Measurements from ENCODE around the gene NFIA. TPM values are rescaled to one million over a fixed set of nuclear protein-coding genes. Genes with fewer than 3 reads are reported as not detected.

NFIA gene
- total and polyA plus RNA-seq, 2 donors = 18.1 to 105 TPM

DNA sequence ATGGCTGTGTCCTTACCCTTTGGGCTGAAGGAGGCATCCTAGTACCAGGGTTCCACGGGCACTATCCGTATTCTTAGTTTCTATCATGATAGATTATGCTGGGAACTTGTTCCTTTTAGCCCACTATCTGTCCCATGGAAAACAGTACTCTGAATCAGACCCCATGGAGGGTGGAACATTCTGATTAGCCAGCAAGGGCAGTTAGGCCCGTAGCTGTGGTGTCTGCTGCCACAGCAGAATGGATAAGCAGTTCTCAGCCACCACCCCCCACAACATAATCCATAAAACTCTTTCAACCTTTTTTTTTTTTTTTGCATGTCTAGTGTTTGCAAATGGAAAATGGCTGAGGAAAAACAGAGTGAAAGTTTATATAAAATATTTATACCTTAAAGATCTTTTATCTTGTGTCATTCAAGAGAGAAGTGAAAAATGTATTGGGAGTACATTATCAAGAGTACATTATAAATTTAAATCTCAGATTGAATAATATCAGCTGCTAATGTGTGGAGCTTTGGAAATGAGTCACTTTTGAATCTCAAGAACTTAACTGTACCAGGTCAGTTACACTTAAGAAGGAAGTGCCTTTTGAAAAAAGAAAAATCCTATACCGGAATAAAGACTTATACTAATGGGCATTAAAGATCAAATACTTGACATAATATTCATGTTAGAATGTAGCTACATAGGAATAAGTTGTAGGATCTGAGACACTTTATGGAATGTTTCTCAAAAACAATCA is 80.3 kb downstream of the NFIA start:
- no peak for DNase-seq (ENCODE audit: extremely low spot score)
- Histone ChIP-seq H3K36me3 (ENCODE audit: insufficient read depth) (no peaks in the 10 kb centered on the region), H3K4me1 (ENCODE audit: insufficient read depth) (no peaks in the 10 kb centered on the region), H3K27ac (ENCODE audit: low read depth) (no peak overlapping the region), H3K4me3 (ENCODE audit: low read depth, low read length) (no peak overlapping the region)
- WGBS = 85% methylated on average over 4 of the region's 4 CpGs

DNA sequence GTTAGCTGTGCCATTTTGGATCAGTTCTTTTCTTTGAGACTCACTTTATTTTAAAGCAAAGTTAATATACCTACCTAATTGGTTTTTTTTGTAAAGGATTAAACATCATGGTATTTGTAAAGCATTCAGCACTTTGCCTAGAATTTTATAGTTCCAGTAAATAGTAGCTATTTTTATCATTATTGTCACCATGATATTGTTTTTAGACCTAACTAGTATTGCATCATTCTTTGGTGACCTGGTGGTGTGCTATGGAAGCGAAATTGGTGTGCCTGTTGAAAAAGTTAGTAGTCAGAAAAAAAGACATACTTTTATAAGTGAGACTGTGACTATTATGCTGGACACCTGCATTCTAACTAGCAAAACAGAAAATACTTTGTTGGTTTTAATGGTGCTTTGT is 81.0 kb downstream of the NFIA start:
- H3K27ac ChIP-seq (ENCODE audit: low read depth) = no peak overlapping the region
- no peak for DNase-seq (ENCODE audit: extremely low spot score)
- H3K4me1 ChIP-seq (ENCODE audit: insufficient read depth) = no peaks in the 10 kb centered on the region
- H3K4me3 ChIP-seq (ENCODE audit: low read depth, low read length) = no peak overlapping the region
- 99% methylated on average over 1 of the region's 1 CpG for WGBS
- H3K36me3 ChIP-seq (ENCODE audit: insufficient read depth) = no peaks in the 10 kb centered on the region

DNA sequence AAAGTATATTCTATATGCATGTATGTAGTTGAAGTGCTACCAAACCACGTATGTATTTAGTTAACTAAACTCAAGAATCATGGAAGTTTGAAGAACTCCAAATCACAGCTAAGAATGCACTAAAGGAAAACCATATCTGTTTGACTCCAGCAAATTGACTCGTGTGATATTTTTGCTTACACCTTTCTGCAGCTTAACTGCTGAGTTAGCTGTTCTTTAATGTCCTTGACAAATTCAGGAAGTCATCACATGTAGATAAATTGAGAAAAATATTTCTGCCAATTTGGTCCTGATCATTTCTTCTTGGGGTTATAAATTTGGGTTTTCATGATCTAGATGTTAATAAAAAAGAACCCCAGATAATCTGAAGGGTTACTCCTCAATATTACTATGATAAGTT is 83.0 kb downstream of the NFIA start:
- no peaks in the 10 kb centered on the region for H3K4me1 ChIP-seq (ENCODE audit: insufficient read depth)
- no peak overlapping the region for H3K4me3 ChIP-seq (ENCODE audit: low read depth, low read length)
- no peaks in the 10 kb centered on the region for H3K36me3 ChIP-seq (ENCODE audit: insufficient read depth)
- H3K27ac ChIP-seq (ENCODE audit: low read depth) = no peak overlapping the region
- no peak for DNase-seq (ENCODE audit: extremely low spot score)
- WGBS = 87% methylated on average over 2 of the region's 2 CpGs

DNA sequence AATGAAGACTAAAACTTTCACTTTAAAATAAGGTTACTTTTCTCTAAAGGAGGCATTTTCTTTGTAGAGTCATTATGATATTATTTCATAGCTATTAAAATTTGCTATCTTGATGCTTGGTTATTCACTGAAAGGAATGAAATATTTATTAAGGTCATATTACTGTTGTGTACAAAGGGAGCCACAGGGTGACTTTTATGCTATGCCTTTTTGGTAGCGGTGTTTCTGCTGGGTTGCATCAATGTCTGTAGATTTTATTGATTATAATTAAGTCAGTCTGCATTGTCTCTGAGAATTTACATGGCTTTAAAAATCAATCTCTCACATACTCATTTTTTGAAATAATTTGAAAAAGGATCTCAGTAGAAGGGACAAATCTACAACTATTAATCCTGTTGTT is 84.9 kb downstream of the NFIA start:
- Histone ChIP-seq H3K36me3 (ENCODE audit: insufficient read depth) (no peaks in the 10 kb centered on the region), H3K4me3 (ENCODE audit: low read depth, low read length) (no peak overlapping the region), H3K27ac (ENCODE audit: low read depth) (no peak overlapping the region), H3K4me1 (ENCODE audit: insufficient read depth) (no peaks in the 10 kb centered on the region)
- no peak for DNase-seq (ENCODE audit: extremely low spot score)
- 86% methylated on average over 1 of the region's 1 CpG for WGBS

DNA sequence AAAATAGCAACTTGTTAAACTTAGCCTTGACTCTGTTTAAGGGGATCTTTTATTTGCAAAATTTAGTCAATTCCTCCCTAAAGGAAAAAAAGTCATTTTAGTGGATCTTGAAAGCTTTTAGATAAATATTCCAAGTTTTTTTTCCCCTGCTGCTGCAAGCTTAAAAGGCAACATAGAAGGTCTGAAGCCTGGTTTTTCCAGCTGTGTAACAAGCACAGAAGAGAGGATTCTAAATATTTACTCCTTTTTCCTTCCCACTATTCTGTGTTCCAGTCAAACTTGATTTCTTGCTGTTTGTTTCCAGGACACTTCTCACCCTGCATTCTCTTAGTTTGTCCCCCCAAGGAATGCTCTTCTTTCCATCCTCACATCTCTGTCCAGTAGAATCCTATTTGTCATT is 86.7 kb downstream of the NFIA start:
- H3K27ac ChIP-seq (ENCODE audit: low read depth) = no peak overlapping the region
- H3K4me1 ChIP-seq (ENCODE audit: insufficient read depth) = no peaks in the 10 kb centered on the region
- no peak for DNase-seq (ENCODE audit: extremely low spot score)
- H3K36me3 ChIP-seq (ENCODE audit: insufficient read depth) = no peaks in the 10 kb centered on the region
- H3K4me3 ChIP-seq (ENCODE audit: low read depth, low read length) = no peak overlapping the region

DNA sequence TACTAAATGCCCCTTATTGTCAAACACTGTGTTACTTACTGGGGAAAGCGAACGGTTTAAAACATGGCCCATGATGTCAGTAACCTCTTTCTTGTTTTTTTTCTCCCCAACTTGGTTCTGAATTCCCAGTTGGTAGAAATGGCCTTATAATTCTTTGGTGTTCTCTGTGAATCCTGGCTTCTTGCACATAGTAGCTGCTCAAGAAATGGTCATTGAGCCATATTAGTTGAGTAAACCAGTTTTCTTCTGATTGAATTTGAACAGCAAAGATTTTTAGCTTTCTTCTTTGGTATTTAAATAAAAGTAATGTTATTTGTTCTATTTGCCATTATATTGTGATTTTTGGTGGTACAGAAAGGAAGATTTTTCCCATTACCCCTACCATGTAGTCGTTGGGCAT is 87.3 kb downstream of the NFIA start:
- 98% methylated on average over 3 of the region's 3 CpGs for WGBS
- H3K27ac ChIP-seq (ENCODE audit: low read depth) = no peak overlapping the region

DNA sequence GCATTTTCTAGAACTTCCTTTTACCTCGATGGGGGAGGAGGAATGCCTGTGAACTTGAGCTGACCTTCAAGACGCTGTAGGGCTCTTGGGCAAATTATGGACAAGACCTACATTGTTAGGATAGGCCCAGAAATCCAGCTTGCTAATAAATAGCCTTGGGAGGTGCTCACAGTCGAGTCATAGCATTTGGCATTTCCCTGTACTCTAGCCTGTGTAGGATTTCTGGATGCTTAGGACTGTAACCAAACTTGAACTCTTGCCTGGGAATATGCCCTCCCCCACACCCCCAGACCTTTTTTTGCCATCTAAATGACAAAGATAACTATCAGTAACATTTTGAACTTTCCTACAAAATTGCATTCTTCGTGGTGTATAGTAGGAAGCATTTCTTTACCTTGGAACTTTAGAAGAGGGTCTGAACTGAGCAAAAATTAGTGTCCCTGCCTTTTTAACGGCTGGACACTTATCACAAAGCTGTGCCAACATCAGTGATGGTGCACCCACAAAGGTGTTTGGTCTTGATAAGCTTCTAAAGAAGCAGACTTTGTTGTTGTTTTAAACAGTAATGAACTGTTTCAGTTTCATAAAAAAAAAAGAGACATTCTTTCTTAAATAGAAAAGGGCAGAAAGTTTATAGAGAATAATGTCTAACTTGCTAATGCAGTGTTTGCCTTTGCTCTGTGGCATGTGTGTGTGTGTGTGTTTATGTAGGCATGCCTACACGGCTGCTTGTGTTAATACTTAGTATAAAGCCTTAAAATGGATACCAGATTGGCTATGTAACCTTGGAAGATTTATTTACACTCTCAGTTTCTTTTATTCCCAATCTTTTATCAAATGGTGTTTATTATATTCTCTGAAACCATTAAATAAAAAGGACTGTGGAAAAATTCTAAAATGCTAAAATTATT is 88.2 kb downstream of the NFIA start:
- Histone ChIP-seq H3K36me3 (ENCODE audit: insufficient read depth) (no peaks in the 10 kb centered on the region), H3K4me1 (ENCODE audit: insufficient read depth) (no peaks in the 10 kb centered on the region), H3K4me3 (ENCODE audit: low read depth, low read length) (no peak overlapping the region), H3K27ac (ENCODE audit: low read depth) (no peak overlapping the region)
- 22% methylated on average over 6 of the region's 6 CpGs for WGBS
- no peak for DNase-seq (ENCODE audit: extremely low spot score)

More for the DNA sequence above, 87.3 kb downstream of the NFIA start:
- no peaks in the 10 kb centered on the region for H3K36me3 ChIP-seq (ENCODE audit: insufficient read depth)
- no peak overlapping the region for H3K4me3 ChIP-seq (ENCODE audit: low read depth, low read length)
- DNase-seq (ENCODE audit: extremely low spot score) = no peak
- H3K4me1 ChIP-seq (ENCODE audit: insufficient read depth) = no peaks in the 10 kb centered on the region

DNA sequence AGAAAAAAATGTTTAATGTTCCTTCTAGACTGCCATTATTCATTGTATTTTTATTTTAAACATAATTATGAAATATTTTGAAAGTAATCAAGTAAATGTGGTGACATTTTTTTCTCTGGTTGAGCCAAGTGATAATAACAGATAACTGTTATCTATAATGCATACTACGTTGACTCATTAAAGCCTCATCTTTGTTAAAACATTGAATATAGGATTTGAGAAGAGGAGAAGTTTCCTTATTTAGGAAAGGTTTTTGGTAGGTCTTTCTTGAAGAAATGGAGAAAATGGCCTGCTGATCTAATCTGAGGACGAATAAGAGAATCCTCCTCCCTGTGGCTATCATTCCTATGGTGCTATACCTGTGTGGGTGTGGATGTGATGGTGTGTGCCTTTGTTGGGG is 89.0 kb downstream of the NFIA start:
- 47% methylated on average over 2 of the region's 2 CpGs for WGBS
- H3K4me1 ChIP-seq (ENCODE audit: insufficient read depth) = no peaks in the 10 kb centered on the region
- no peak overlapping the region for H3K27ac ChIP-seq (ENCODE audit: low read depth)
- no peak overlapping the region for H3K4me3 ChIP-seq (ENCODE audit: low read depth, low read length)
- DNase-seq (ENCODE audit: extremely low spot score) = no peak
- H3K36me3 ChIP-seq (ENCODE audit: insufficient read depth) = no peaks in the 10 kb centered on the region

DNA sequence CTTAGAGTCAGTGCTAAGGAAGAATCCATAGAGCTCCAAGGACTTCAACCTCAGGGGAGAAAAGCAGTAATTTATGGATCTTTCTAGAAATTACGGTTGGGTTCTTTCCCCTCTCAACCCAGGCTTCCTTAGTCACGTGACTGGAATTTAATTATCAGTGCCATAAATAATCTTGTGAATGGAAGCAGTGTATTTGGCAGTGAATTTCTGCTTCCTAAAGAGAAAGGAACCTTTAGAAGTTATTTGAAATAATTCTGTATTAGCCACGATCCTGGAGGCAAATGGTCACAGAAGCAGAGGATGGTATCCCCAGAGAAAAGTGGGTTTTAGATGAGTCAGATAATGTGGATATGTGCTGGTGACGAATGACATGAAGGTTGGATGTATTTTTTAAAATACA is 89.6 kb downstream of the NFIA start:
- DNase-seq (ENCODE audit: extremely low spot score) = no peak
- H3K36me3 ChIP-seq (ENCODE audit: insufficient read depth) = no peaks in the 10 kb centered on the region
- no peaks in the 10 kb centered on the region for H3K4me1 ChIP-seq (ENCODE audit: insufficient read depth)
- no peak overlapping the region for H3K27ac ChIP-seq (ENCODE audit: low read depth)
- 38% methylated on average over 4 of the region's 4 CpGs for WGBS
- no peak overlapping the region for H3K4me3 ChIP-seq (ENCODE audit: low read depth, low read length)

DNA sequence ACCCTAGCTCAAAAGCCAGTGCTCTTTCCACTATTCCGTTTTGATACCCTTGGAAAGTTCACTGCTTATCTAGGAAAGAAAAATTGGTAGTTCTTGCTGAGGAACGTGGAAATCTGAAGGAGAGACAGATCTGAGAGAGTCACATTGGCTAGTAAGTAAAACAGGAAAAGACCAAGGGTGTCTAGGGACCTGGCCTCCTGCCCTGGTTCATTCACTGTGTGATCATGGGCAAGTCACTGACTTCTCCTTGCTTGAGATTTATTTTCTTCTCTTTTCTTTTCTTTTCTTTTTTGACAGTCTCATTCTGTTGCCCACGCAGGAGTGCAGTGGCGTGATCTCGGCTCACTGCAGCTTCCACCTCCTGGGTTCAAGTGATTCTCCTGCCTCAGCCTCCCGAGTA is 90.8 kb downstream of the NFIA start:
- Histone ChIP-seq H3K27ac (ENCODE audit: low read depth) (no peak overlapping the region), H3K36me3 (ENCODE audit: insufficient read depth) (no peaks in the 10 kb centered on the region), H3K4me1 (ENCODE audit: insufficient read depth) (no peaks in the 10 kb centered on the region), H3K4me3 (ENCODE audit: low read depth, low read length) (no peak overlapping the region)
- no peak for DNase-seq (ENCODE audit: extremely low spot score)
- 82% methylated on average over 6 of the region's 6 CpGs for WGBS

DNA sequence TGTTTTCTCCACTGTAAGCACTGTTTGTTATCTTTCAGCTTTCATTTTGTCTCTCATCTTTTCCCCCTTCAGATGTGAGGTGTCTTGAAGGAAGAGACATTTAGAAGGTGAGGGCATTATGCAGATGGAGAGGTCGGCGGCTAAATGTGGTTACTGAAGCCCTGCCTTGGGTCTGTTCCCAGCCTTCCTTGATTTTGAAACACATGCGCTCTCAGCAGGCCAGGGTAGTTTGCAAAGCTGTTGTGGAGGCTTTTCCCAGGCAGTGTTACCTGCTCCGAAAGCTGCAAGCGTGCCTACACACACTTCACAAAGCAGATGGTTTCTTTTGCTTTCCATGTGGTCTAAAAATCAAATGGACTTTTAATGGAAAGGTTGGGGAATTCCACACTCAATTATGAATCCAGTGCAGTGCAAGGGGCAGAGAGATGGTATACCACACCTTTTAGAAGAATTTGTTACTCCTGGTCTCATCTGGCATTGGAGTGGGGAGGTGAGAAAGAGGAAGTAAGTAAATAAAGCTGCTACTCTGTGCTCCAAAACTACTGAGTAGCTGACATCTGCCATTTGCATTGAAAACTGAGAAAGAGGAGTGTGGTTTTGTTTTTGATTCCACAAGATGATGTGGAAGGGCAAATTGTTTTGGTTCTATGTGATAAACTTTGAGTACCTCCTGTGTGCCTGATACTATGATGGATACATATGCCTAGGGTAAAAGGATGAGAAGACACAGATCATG is 91.9 kb downstream of the NFIA start:
- Histone ChIP-seq H3K27ac (ENCODE audit: low read depth) (no peak overlapping the region), H3K4me1 (ENCODE audit: insufficient read depth) (no peaks in the 10 kb centered on the region), H3K36me3 (ENCODE audit: insufficient read depth) (no peaks in the 10 kb centered on the region), H3K4me3 (ENCODE audit: low read depth, low read length) (no peak overlapping the region)
- DNase-seq (ENCODE audit: extremely low spot score) = no peak
- 76% methylated on average over 5 of the region's 5 CpGs for WGBS

DNA sequence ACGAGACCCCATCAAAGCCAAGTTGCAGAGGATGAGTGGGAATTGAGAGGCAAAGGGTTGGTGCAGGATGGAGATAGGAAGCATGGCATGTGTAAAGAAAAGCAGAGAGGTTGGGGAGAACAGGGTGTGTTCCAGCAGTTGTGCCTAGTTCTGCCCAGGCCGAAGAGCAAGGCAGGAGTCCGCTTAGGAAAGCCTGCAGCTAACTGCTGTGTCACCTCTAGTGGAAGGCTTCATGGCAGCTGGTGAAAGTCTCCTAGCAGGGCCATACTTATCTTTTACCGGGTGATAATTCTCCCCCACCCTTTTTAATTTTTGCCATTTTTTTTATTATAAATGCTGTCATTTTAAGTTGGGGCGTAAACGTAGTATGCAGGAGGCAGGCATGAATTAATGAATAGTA is 93.6 kb downstream of the NFIA start:
- no peak for DNase-seq (ENCODE audit: extremely low spot score)
- Histone ChIP-seq H3K4me3 (ENCODE audit: low read depth, low read length) (no peak overlapping the region), H3K27ac (ENCODE audit: low read depth) (no peak overlapping the region), H3K36me3 (ENCODE audit: insufficient read depth) (no peaks in the 10 kb centered on the region), H3K4me1 (ENCODE audit: insufficient read depth) (no peaks in the 10 kb centered on the region)
- WGBS = 75% methylated on average over 6 of the region's 6 CpGs

DNA sequence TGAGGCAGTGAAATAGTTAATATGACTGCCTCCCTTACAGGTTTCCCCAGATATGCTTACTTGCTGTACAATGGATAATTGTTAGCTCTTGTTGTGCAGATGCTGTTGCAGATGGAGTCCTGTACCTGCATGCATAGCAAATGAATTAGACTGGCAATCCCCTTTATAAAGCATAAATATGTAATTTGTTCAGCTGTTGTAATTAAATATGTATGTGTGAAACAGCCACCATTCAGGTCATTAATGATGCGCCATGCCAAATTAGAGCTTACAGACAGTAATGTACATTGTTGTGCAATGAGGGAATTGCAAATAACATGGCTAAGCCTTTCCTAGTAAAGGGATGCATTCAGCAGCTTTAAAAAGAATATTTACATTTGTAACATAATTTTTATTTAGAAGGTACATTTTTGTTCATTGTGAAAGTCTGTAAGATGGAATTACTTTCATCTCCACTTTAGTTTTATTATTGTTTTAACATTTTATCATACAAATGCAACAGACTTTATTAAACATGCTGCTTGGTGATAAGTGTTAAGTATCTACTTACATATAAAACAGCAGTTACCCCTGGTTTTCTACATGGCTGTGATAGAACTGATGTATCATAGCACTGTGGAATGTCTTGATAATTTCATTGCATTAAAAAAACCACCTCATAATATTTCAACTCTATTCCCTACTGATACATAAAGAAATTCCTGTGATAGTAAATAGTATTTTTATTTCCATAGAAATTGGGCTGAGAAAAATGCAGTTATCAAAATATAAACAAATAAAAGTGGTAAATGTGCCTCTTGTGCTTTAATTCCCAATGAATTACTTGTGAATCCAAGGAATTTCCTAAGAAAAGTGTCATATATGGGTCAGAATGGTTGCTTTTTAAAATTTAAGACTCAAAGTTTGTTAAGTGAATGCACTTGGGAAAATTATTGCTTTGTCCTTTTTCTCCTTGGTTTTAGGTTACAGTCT is 99.0 kb downstream of the NFIA start:
- Histone ChIP-seq H3K36me3 (ENCODE audit: insufficient read depth) (no peaks in the 10 kb centered on the region), H3K27ac (ENCODE audit: low read depth) (no peak overlapping the region), H3K4me1 (ENCODE audit: insufficient read depth) (no peaks in the 10 kb centered on the region), H3K4me3 (ENCODE audit: low read depth, low read length) (no peak overlapping the region)
- 96% methylated on average over 1 of the region's 1 CpG for WGBS
- DNase-seq (ENCODE audit: extremely low spot score) = no peak

All from urinary bladder (tissue), 4 donors.